Caco-2 (cell line): ENCODE results near the gene LZTS2. TPM values are rescaled to one million over a fixed set of nuclear protein-coding genes. Genes with fewer than 3 reads are reported as not detected.
A peak's percentile ranks its signal among the peaks of the same experiment; 100 is the strongest.

ENCODE experiments used
- BruUV-seq: library from RNA; stranded (reverse); fragments of 400-500 nt; replicated peaks from 2 replicates; lab custom pipeline; 2021; lab: Mats Ljungman, UMichigan
- CTCF ChIA-PET: fragments of 300-600 bp; sonication (Branson Sonifier 250); formaldehyde crosslinking; loops from one replicate; lab custom pipeline; 2022; ENCODE audit warnings: antibody characterized with exemption; lab: Charles Lee
- POLR2A ChIA-PET: fragments of 300-600 bp; sonication (Branson Sonifier 250); formaldehyde crosslinking; loops from one replicate; lab custom pipeline; 2022; ENCODE audit warnings: antibody characterized with exemption; lab: Charles Lee
- DNase-seq, 2 experiments: peaks; one replicate each; pipeline versions ENCODE4 v3.0.0 to v3.0.0-alpha.2; 2020 to 2022
- H3K27me3 ChIP-seq: replicated peaks from 2 replicates; pipeline ENCODE4 v1.6.0; 2011; ENCODE audit warnings: low read length; ENCODE audit not compliant: control insufficient read depth, insufficient read depth
- H3K36me3 ChIP-seq: 2 replicates; pipeline ENCODE4 v1.5.1; 2011; ENCODE audit warnings: low read length; ENCODE audit not compliant: control insufficient read depth, insufficient read depth
- H3K4me1 ChIP-seq: fragments of 250-450 bp; sonication (Bioruptor Pico); 2 replicates; pipeline ENCODE4 v1.5.1; 2020; ENCODE audit warnings: mild to moderate bottlenecking
- H3K4me3 ChIP-seq: 2 replicates; pipeline ENCODE4 v1.5.1; 2011; ENCODE audit warnings: low read depth, mild to moderate bottlenecking, control low read depth, low read length
- H3K9me3 ChIP-seq: fragments of 250-450 bp; sonication (Bioruptor Pico); 2 replicates; pipeline ENCODE4 v1.5.1; 2020; ENCODE audit warnings: mild to moderate bottlenecking, moderate library complexity
- H3K27ac Mint-ChIP-seq: one replicate; pipeline ENCODE4 v1.8.0; 2022; ENCODE audit warnings: mixed read lengths; ENCODE audit not compliant: unreplicated experiment
- H3K27me3 Mint-ChIP-seq: one replicate; pipeline ENCODE4 v1.8.0; 2022; ENCODE audit warnings: mixed read lengths; ENCODE audit not compliant: insufficient read depth, unreplicated experiment
- H3K36me3 Mint-ChIP-seq: one replicate; pipeline ENCODE4 v1.8.0; 2022; ENCODE audit warnings: mild to moderate bottlenecking, mixed read lengths; ENCODE audit not compliant: insufficient read depth, unreplicated experiment
- H3K4me1 Mint-ChIP-seq: one replicate; pipeline ENCODE4 v1.8.0; 2022; ENCODE audit warnings: low read depth, mixed read lengths; ENCODE audit not compliant: unreplicated experiment
- H3K4me3 Mint-ChIP-seq: one replicate; pipeline ENCODE4 v1.8.0; 2022; ENCODE audit warnings: mild to moderate bottlenecking, moderate library complexity, mixed read lengths; ENCODE audit not compliant: unreplicated experiment
- H3K9me3 Mint-ChIP-seq: one replicate; pipeline ENCODE4 v1.8.0; 2022; ENCODE audit warnings: mixed read lengths; ENCODE audit not compliant: unreplicated experiment
- intact Hi-C: fragments of 100-400 bp; cut with micrococcal nuclease; formaldehyde crosslinking; loops from one replicate; pipeline ENCODE4 v1.10.0; 2022; ENCODE audit not compliant: unreplicated experiment
- total RNA-seq: library from RNA; stranded (reverse); gene quantifications from 2 replicates; pipeline ENCODE4 v1.2.3, GENCODE V29; 2022
- TF ChIP-seq, protein P1 (sequence below), 2 experiments: fragments of 200-600 bp in 1 of 2; IDR thresholded peaks; 1 replicate in 1 of 2; 2 replicates in 1 of 2; pipeline versions ENCODE4 v1.5.1 to v1.8.0; 2011 to 2022; ENCODE audit warnings: antibody characterized with exemption in 1 of 2, control low read depth in 1 of 2, inconsistent platforms in 1 of 2, low read depth in 1 of 2, low read length in 1 of 2, mild to moderate bottlenecking in 1 of 2, moderate library complexity in 1 of 2; ENCODE audit not compliant: insufficient read depth in 1 of 2, severe bottlenecking in 1 of 2, unreplicated experiment in 1 of 2

Gene LZTS2
- total RNA-seq, 1 experiment from 2014 or later = 53.3 TPM

DNA sequence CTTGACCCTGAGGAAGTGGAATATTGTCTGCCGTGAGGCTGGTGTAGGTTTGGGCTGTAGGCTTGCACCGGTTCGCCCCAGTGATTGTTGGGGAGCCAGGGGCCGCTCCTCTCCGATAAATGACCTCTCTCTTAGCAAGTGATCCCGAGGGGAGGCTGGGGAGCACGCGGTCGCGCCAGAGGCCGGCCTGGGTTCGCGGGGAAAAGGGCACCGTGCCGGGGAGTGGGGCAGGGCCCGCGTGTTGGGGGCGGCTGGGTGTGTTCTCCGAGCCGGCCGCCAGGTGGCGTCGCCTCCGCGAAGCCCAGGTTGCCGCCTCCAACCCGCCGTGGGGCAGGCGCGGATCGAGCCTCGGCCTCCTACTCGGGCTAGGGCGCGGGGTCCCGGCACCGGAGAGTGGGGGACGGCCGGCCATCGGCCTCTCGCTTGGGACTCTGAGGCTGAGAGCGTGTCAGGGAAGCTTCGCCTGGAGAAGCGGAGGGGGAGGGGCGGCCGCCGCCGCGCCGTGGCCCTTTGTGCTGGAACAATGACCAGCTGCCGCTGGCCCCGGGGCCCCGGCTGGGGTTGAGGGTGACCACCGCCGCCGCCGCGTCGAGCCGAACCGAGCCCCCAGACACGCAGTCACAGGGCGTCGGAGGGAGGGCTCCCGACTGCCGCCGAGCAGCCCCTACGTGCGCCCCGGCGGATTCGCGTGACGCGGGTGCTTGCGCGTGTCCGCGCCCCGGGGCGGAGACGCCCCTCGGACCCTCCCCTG lies 442 bp upstream of the LZTS2 start:
- DNase-seq = peak; percentile 79 to 89
- Mint-ChIP-seq H3K27ac (peak overlapping the region; percentile 74), H3K4me3 (peak overlapping the region; percentile 81), H3K27me3 (no peaks in the 10 kb centered on the region), H3K36me3 (peaks cover 37% of the 10 kb centered on the region), H3K4me1 (peaks cover 14% of the 10 kb centered on the region), H3K9me3 (no peaks in the 10 kb centered on the region)
- Histone ChIP-seq H3K4me1 (peaks cover 18% of the 10 kb centered on the region), H3K36me3 (peaks cover 1% of the 10 kb centered on the region), H3K4me3 (peak overlapping the region; percentile 94), H3K27me3 (no peaks in the 10 kb centered on the region), H3K9me3 (no peaks in the 10 kb centered on the region)
- TF ChIP-seq, protein P1, sequence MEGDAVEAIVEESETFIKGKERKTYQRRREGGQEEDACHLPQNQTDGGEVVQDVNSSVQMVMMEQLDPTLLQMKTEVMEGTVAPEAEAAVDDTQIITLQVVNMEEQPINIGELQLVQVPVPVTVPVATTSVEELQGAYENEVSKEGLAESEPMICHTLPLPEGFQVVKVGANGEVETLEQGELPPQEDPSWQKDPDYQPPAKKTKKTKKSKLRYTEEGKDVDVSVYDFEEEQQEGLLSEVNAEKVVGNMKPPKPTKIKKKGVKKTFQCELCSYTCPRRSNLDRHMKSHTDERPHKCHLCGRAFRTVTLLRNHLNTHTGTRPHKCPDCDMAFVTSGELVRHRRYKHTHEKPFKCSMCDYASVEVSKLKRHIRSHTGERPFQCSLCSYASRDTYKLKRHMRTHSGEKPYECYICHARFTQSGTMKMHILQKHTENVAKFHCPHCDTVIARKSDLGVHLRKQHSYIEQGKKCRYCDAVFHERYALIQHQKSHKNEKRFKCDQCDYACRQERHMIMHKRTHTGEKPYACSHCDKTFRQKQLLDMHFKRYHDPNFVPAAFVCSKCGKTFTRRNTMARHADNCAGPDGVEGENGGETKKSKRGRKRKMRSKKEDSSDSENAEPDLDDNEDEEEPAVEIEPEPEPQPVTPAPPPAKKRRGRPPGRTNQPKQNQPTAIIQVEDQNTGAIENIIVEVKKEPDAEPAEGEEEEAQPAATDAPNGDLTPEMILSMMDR (IDR thresholded peaks at IDR 0.05; ENCODE audit: insufficient read depth in 1 of 2, low read depth in 1 of 2, low read length in 1 of 2, severe bottlenecking in 1 of 2, unreplicated experiment in 1 of 2) = peak; percentile 81 to 97
- intact Hi-C loops = loop anchor here (2.0 kb wide), 1 partner anchor 68 kb away; no protein-coding TSS in a partner anchor
- TSS peak; percentile 71 for BruUV-seq
- ChIA-PET POLR2A (interaction anchor here (0.5 to 1.0 kb wide), 4 partner anchors 18 to 1715 kb away, joined by 3 to 5 read pairs (median 3); partner anchors contain the start of gene ARL3), CTCF (interaction anchor here (0.7 to 7.1 kb wide), 7 partner anchors 12 to 68 kb away, joined by 3 to 58 read pairs (median 9); partner anchors contain the start of genes PDZD7 and SFXN3)

DNA sequence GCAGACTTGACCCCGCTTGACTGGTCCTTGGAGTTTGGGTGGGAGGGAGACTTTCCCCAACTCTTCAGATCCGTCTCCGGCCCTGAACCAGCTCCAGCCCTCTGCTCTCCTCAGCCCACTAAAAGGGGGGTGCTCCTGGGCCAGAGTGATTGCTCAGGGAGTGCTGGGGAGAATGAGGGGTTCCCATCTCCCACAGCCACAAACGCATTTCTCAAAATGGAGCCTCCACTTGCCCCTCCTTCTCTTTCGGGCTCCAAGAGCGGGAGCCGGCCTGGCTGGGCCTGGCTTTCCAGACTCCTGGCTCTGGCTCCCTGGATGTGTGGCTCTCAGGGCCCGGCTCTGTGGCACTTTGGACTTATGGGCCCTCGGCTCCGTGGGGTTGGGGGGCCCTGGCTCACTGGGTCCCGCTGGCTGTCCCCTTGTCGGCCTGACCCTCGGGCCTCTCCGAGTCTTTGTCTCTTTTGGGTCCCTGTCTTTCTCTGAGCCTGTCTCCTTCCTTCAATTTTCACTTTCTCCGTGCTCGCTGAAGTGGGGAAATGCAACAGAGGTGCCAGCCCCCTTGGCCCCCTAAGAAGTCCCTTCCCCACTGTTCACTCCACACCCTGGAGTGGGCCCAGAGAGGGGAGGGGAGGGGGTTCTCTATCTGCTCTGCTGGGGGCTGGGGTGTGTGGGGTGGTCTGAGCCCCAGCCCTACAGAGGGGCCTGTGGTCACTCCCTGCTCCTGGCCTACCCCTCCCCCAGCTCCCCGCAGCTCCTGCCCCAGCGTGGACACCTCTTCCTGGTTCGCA lies 713 bp downstream of the LZTS2 start:
- POLR2A ChIA-PET = interaction anchor here (1.0 kb wide), 1 partner anchor 60 kb away, joined by 3 read pairs; no protein-coding TSS in a partner anchor

More for the DNA sequence above, 713 bp downstream of the LZTS2 start:
- CTCF ChIA-PET = interaction anchor here (0.5 to 7.1 kb wide), 4 partner anchors 11 to 95 kb away, joined by 4 to 58 read pairs (median 8); partner anchors contain the start of genes PDZD7 and SFXN3
- Mint-ChIP-seq H3K27me3 (no peaks in the 10 kb centered on the region), H3K4me3 (peak overlapping the region; percentile 81), H3K27ac (peak overlapping the region; percentile 70), H3K36me3 (peaks cover 29% of the 10 kb centered on the region), H3K9me3 (no peaks in the 10 kb centered on the region), H3K4me1 (peaks cover 14% of the 10 kb centered on the region)
- intact Hi-C loops = no loop called here
- Histone ChIP-seq H3K4me3 (peak overlapping the region; percentile 94), H3K27me3 (no peaks in the 10 kb centered on the region), H3K4me1 (peaks cover 18% of the 10 kb centered on the region), H3K9me3 (no peaks in the 10 kb centered on the region), H3K36me3 (no peaks in the 10 kb centered on the region; the same call in none of the 2 replicates)
- TF ChIP-seq, protein P1 (IDR thresholded peaks at IDR 0.05; ENCODE audit: insufficient read depth in 1 of 2, low read depth in 1 of 2, low read length in 1 of 2, severe bottlenecking in 1 of 2, unreplicated experiment in 1 of 2) = no peak
- BruUV-seq = no TSS peak
- no peak for DNase-seq
